HCT116 (cell line): ENCODE data around the gene ELL3. TPM values are rescaled to one million over a fixed set of nuclear protein-coding genes. Genes with fewer than 3 reads are reported as not detected.

Source experiments
- ATAC-seq: fragments of 200-7000 bp; cut with Tn5 transposase; 2 replicates; pipeline ENCODE4 v1.9.1; 2020; ENCODE audit warnings: mild to moderate bottlenecking, moderate library complexity
- BruUV-seq: library from RNA; stranded (reverse); fragments of 400-500 nt; replicated peaks from 2 replicates; lab custom pipeline; 2021; lab: Mats Ljungman, UMichigan
- CTCF ChIA-PET: fragments of 300-600 bp; sonication (Branson Sonifier 250); formaldehyde crosslinking; loops from one replicate; lab custom pipeline; 2021; ENCODE audit warnings: antibody characterized with exemption; lab: Charles Lee
- POLR2A ChIA-PET: fragments of 300-600, 350-600 bp; sonication (Branson Sonifier 250); formaldehyde crosslinking; loops from one replicate; lab custom pipeline; 2021; ENCODE audit warnings: antibody characterized with exemption; lab: Charles Lee
- RAD21 ChIA-PET, 2 experiments: fragments of 300-600 bp; sonication (Branson Sonifier 250); formaldehyde crosslinking; loops; one replicate each; lab custom pipeline; 2023; ENCODE audit warnings: low total read pairs in 2 of 2; ENCODE audit not compliant: uncharacterized antibody in 2 of 2, unreplicated experiment in 2 of 2, low non-redundant PET in 1 of 2; lab: Charles Lee
- DNase-seq: peaks from one replicate; pipeline ENCODE4 v3.0.0-alpha.2; 2010; ENCODE audit warnings: low read depth, low spot score
- H2AFZ ChIP-seq: fragments of 200-600 bp; shearing (Covaris generic), sonication (generic); 2 replicates; pipeline ENCODE4 v1.6.1; 2017; ENCODE audit warnings: low read depth, mixed run types, mixed read lengths, antibody characterized with exemption, low read length; ENCODE audit not compliant: poor library complexity, severe bottlenecking
- H3K27ac ChIP-seq: 2 replicates; pipeline ENCODE4 v1.5.1; 2012; ENCODE audit warnings: low read depth, low read length
- H3K27me3 ChIP-seq: fragments of 200-600 bp; sonication (generic); 2 replicates; pipeline ENCODE4 v1.6.1; 2016; ENCODE audit warnings: mixed run types, low read length, mixed read lengths; ENCODE audit not compliant: insufficient read depth
- H3K36me3 ChIP-seq, 2 experiments: fragments of 200-500 bp in 1 of 2; fragments of 200-600 bp in 1 of 2; sonication (Bioruptor generic) in 1 of 2; sonication (generic) in 1 of 2; 2 replicates each; pipeline versions ENCODE4 v1.5.1 to v1.6.1; 2014 to 2016; ENCODE audit warnings: low read length in 2 of 2, inconsistent platforms in 1 of 2, mixed read lengths in 1 of 2, mixed run types in 1 of 2; ENCODE audit not compliant: insufficient read depth in 2 of 2, control insufficient read depth in 1 of 2
- H3K4me1 ChIP-seq, 2 experiments: fragments of 200-600 bp in 1 of 2; sonication (generic) in 1 of 2; 2 replicates each; pipeline versions ENCODE4 v1.5.1 to v1.6.1; 2012 to 2017; ENCODE audit warnings: low read length in 2 of 2, inconsistent platforms in 1 of 2, mild to moderate bottlenecking in 1 of 2, mixed read lengths in 1 of 2, mixed run types in 1 of 2, moderate library complexity in 1 of 2; ENCODE audit not compliant: insufficient read depth in 2 of 2, control insufficient read depth in 1 of 2
- H3K4me2 ChIP-seq: fragments of 200-600 bp; sonication (generic); 2 replicates; pipeline ENCODE4 v1.6.1; 2017; ENCODE audit warnings: mixed run types, low read length, mixed read lengths
- H3K4me3 ChIP-seq, 2 experiments: fragments of 200-600 bp in 1 of 2; sonication (generic) in 1 of 2; replicated peaks in 1 of 2; 2 replicates each; pipeline ENCODE4 v1.5.1; 2011 to 2016; ENCODE audit warnings: low read length in 2 of 2, control low read depth in 1 of 2, low read depth in 1 of 2, mild to moderate bottlenecking in 1 of 2, mixed read lengths in 1 of 2, mixed run types in 1 of 2
- H3K79me2 ChIP-seq: fragments of 200-600 bp; sonication (generic); 2 replicates; pipeline ENCODE4 v1.6.1; 2017; ENCODE audit warnings: mild to moderate bottlenecking, mixed run types, low read length, moderate library complexity, mixed read lengths; ENCODE audit not compliant: insufficient read depth
- H3K9ac ChIP-seq: fragments of 200-600 bp; sonication (generic); 2 replicates; pipeline ENCODE4 v1.6.1; 2016; ENCODE audit warnings: low read length, mixed read lengths
- H3K9me2 ChIP-seq: fragments of 200-600 bp; sonication (generic), shearing (Covaris generic); 2 replicates; pipeline ENCODE4 v1.6.1; 2017; ENCODE audit warnings: mixed run types, mild to moderate bottlenecking, moderate library complexity; ENCODE audit not compliant: insufficient read depth
- H3K9me3 ChIP-seq, 2 experiments: fragments of 200-500 bp in 1 of 2; fragments of 200-600 bp in 1 of 2; sonication (Bioruptor generic) in 1 of 2; sonication (generic) in 1 of 2; 2 replicates each; pipeline ENCODE4 v1.6.1; 2014 to 2017; ENCODE audit warnings: low read length in 2 of 2, mixed read lengths in 2 of 2, inconsistent platforms in 1 of 2, low read depth in 1 of 2, mild to moderate bottlenecking in 1 of 2, mixed run types in 1 of 2, moderate library complexity in 1 of 2; ENCODE audit not compliant: control insufficient read depth in 1 of 2, insufficient read depth in 1 of 2
- H4K20me1 ChIP-seq: fragments of 200-600 bp; sonication (generic), shearing (Covaris generic); 2 replicates; pipeline ENCODE4 v1.6.1; 2017; ENCODE audit warnings: mixed run types, mild to moderate bottlenecking, moderate library complexity; ENCODE audit not compliant: insufficient read depth
- CBX3 ChIP-seq: IDR thresholded peaks from 2 replicates; pipeline ENCODE4 v1.6.1; 2012; ENCODE audit warnings: low read depth
- CEBPB ChIP-seq: IDR thresholded peaks from 2 replicates; pipeline ENCODE4 v1.6.1; 2012; ENCODE audit warnings: low read depth
- CTCF ChIP-seq, 3 experiments: fragments of 200-600 bp in 1 of 3; sonication (generic) in 1 of 3; IDR thresholded peaks in 2 of 3; conservative IDR thresholded peaks in 1 of 3; 2 replicates each; pipeline ENCODE4 v1.5.1; 2012 to 2017; ENCODE audit warnings: low read depth in 2 of 3, low read length in 2 of 3, antibody characterized with exemption in 1 of 3, borderline replicate concordance in 1 of 3, control low read depth in 1 of 3, mild to moderate bottlenecking in 1 of 3, mixed read lengths in 1 of 3, mixed run types in 1 of 3, moderate library complexity in 1 of 3; ENCODE audit not compliant: insufficient read depth in 1 of 3
- EGR1 ChIP-seq: IDR thresholded peaks from 2 replicates; pipeline ENCODE4 v1.6.1; 2012; ENCODE audit warnings: low read depth
- ELF1 ChIP-seq: IDR thresholded peaks from 2 replicates; pipeline ENCODE4 v1.6.1; 2012; ENCODE audit warnings: low read depth, borderline replicate concordance
- EZH2 ChIP-seq: fragments of 200-600 bp; sonication (generic); IDR thresholded peaks from 2 replicates; pipeline ENCODE4 v1.6.1; 2017; ENCODE audit warnings: antibody characterized with exemption, mixed run types
- EZH2phosphoT487 ChIP-seq: fragments of 200-600 bp; IDR thresholded peaks from 2 replicates; pipeline ENCODE4 v1.6.1; 2018; ENCODE audit warnings: antibody characterized with exemption, borderline replicate concordance
- JUND ChIP-seq: IDR thresholded peaks from 2 replicates; pipeline ENCODE4 v1.6.1; 2012
- POLR2A ChIP-seq: IDR thresholded peaks from 2 replicates; pipeline ENCODE4 v1.7.0; 2011; ENCODE audit warnings: borderline replicate concordance; ENCODE audit not compliant: insufficient read depth, insufficient read length; ENCODE audit errors: extremely low read depth
- RAD21 ChIP-seq: IDR thresholded peaks from 2 replicates; pipeline ENCODE4 v1.6.1; 2012; ENCODE audit warnings: low read depth, mild to moderate bottlenecking
- REST ChIP-seq: IDR thresholded peaks from 2 replicates; pipeline ENCODE4 v1.6.1; 2012; ENCODE audit warnings: low read depth
- SIN3A ChIP-seq: IDR thresholded peaks from 2 replicates; pipeline ENCODE4 v1.6.1; 2012; ENCODE audit warnings: low read depth
- YY1 ChIP-seq: IDR thresholded peaks from 2 replicates; pipeline ENCODE4 v1.6.1; 2011; ENCODE audit warnings: low read length, low read depth, moderate library complexity, mild to moderate bottlenecking; ENCODE audit not compliant: insufficient replicate concordance; ENCODE audit errors: extremely low read depth
- ZFX ChIP-seq: fragments of 450-650 bp; IDR thresholded peaks from 2 replicates; pipeline ENCODE4 v1.6.1; 2017
- intact Hi-C: fragments of 100-400 bp; cut with micrococcal nuclease; formaldehyde crosslinking; loops from 2 replicates; pipeline ENCODE4 v1.10.0; 2022
- total RNA-seq: library from RNA; stranded (reverse); gene quantifications from one replicate; pipeline ENCODE4 v1.2.1, GENCODE V29; 2021; ENCODE audit not compliant: unreplicated experiment
- TF ChIP-seq, protein P1 (sequence below): IDR thresholded peaks from 2 replicates; pipeline ENCODE4 v1.6.1; 2011; ENCODE audit warnings: mild to moderate bottlenecking, low read length, moderate library complexity; ENCODE audit not compliant: insufficient replicate concordance; ENCODE audit errors: extremely low read depth
- TF ChIP-seq, protein P2 (sequence below): IDR thresholded peaks from 2 replicates; pipeline ENCODE4 v1.6.1; 2012
- TF ChIP-seq, protein P3 (sequence below): IDR thresholded peaks from 2 replicates; pipeline ENCODE4 v1.6.1; 2012

Gene ELL3
- total RNA-seq, 1 experiment from 2014 or later, result 16.2 TPM

DNA sequence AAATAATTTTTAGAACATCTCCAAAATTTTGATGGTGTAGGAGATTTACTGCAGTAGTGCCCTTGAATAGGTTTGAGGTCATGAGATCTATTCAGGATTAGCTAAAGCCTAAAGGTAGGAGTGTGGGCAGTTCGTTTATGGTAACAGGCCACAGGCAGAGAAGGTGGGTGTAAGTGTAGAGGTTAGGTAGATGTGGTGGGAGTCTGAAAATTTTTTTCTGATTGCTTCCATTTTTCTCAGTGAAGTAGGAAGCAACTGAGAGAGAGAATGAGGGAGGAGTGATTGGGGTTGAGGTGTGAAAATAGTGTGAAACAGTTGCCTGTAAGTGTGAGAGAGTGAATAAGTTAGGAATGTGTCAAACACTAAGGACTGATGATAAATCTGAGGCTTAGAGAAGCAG is 2.2 kb upstream of the ELL3 start:
- Histone ChIP-seq H2AFZ (no peak overlapping the region), H3K27ac (no peak overlapping the region), H4K20me1 (no peaks in the 10 kb centered on the region), H3K9ac (no peak overlapping the region), H3K9me2 (no peaks in the 10 kb centered on the region), H3K79me2 (no peaks in the 10 kb centered on the region; the same call in 1 of the 2 replicates), H3K36me3 (peaks cover 0 to 4% of the 10 kb centered on the region in 2 experiments; a peak in 1 of 4 replicates), H3K4me1 (peaks cover 9 to 31% of the 10 kb centered on the region in 2 experiments), H3K4me3 (no peak overlapping the region), H3K4me2 (no peak overlapping the region), H3K27me3 (no peaks in the 10 kb centered on the region), H3K9me3 (no peaks in the 10 kb centered on the region)
- no peak for ATAC-seq
- no peak for TF ChIP-seq ZFX
- TF ChIP-seq, protein P1, sequence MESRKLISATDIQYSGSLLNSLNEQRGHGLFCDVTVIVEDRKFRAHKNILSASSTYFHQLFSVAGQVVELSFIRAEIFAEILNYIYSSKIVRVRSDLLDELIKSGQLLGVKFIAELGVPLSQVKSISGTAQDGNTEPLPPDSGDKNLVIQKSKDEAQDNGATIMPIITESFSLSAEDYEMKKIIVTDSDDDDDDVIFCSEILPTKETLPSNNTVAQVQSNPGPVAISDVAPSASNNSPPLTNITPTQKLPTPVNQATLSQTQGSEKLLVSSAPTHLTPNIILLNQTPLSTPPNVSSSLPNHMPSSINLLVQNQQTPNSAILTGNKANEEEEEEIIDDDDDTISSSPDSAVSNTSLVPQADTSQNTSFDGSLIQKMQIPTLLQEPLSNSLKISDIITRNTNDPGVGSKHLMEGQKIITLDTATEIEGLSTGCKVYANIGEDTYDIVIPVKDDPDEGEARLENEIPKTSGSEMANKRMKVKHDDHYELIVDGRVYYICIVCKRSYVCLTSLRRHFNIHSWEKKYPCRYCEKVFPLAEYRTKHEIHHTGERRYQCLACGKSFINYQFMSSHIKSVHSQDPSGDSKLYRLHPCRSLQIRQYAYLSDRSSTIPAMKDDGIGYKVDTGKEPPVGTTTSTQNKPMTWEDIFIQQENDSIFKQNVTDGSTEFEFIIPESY, result no peak
- TF ChIP-seq, protein P2, sequence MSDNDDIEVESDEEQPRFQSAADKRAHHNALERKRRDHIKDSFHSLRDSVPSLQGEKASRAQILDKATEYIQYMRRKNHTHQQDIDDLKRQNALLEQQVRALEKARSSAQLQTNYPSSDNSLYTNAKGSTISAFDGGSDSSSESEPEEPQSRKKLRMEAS, result no peak
- no peak for TF ChIP-seq YY1
- TF ChIP-seq RAD21, result no peak
- TF ChIP-seq REST, result no peak
- TF ChIP-seq CTCF (IDR thresholded peaks at IDR 0.05 in 2 of 3, conservative IDR thresholded peaks at IDR 0.05 in 1 of 3; ENCODE audit: borderline replicate concordance in 1 of 3, insufficient read depth in 1 of 3, low read depth in 2 of 3, low read length in 2 of 3), result no peak
- no peak for TF ChIP-seq SIN3A
- TF ChIP-seq POLR2A, result no peak
- TF ChIP-seq, protein P3, sequence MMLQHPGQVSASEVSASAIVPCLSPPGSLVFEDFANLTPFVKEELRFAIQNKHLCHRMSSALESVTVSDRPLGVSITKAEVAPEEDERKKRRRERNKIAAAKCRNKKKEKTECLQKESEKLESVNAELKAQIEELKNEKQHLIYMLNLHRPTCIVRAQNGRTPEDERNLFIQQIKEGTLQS, result no peak
- TF ChIP-seq CBX3, result no peak
- TF ChIP-seq EGR1, result no peak
- no peak for TF ChIP-seq CEBPB
- no peak for TF ChIP-seq ELF1
- TF ChIP-seq EZH2phosphoT487, result no peak
- TF ChIP-seq EZH2, result no peak
- no peak for TF ChIP-seq JUND
- RAD21 ChIA-PET, result no interaction called here
- no peak for DNase-seq
- CTCF ChIA-PET, result no interaction called here
- POLR2A ChIA-PET, result interaction anchor here (0.6 to 0.7 kb wide), 2 partner anchors 633 to 831 kb away, joined by 3 read pairs; no protein-coding TSS in a partner anchor
- no TSS peak for BruUV-seq
- intact Hi-C loops, result loop anchor here (10.0 kb wide), 1 partner anchor 334 kb away; no protein-coding TSS in a partner anchor
